MG63 (cell line): ENCODE data around the gene EEF1E1. TPM values are rescaled to one million over a fixed set of nuclear protein-coding genes. Genes with fewer than 3 reads are reported as not detected.
A peak's percentile ranks its signal among the peaks of the same experiment; 100 is the strongest.

ENCODE experiments used
- DNase-seq: peaks from one replicate; pipeline ENCODE4 v3.0.0-alpha.2; 2020
- H3K27me3 ChIP-seq: fragments of 250-450 bp; sonication (Bioruptor Pico); 2 replicates; pipeline ENCODE4 v1.5.1; 2020; ENCODE audit warnings: mild to moderate bottlenecking, moderate library complexity
- H3K36me3 ChIP-seq: fragments of 250-450 bp; sonication (Bioruptor Pico); 2 replicates; pipeline ENCODE4 v1.5.1; 2020; ENCODE audit warnings: mild to moderate bottlenecking, moderate library complexity
- H3K4me3 ChIP-seq: fragments of 250-450 bp; sonication (Bioruptor Pico); 2 replicates; pipeline ENCODE4 v1.5.1; 2020; ENCODE audit warnings: mild to moderate bottlenecking, moderate library complexity
- H3K9me3 ChIP-seq: fragments of 250-450 bp; sonication (Bioruptor Pico); 2 replicates; pipeline ENCODE4 v1.5.1; 2020; ENCODE audit warnings: mild to moderate bottlenecking, moderate library complexity
- total RNA-seq: library from RNA; depleted of rRNA; stranded (reverse); fragments of >200 nt; shearing (Covaris generic); gene quantifications from 2 replicates; pipeline ENCODE4 v1.2.3, GENCODE V29; 2014; ENCODE audit warnings: low replicate concordance; rRNA removed

The EEF1E1 gene
- 142 and 179 TPM in 2 replicates for total RNA-seq

- Histone ChIP-seq H3K36me3 (peaks cover 22% of the 10 kb centered on the region), H3K27me3 (no peaks in the 10 kb centered on the region), H3K4me3 (peak within 1 kb of the TSS; percentile 86), H3K9me3 (peaks cover 3% of the 10 kb centered on the region; the same call in 1 of the 2 replicates)
- DNase-seq, result peak; percentile 93
Observed at GRCh38 chr6:8102122-8102958, at the start of gene EEF1E1. EEF1E1 (minus strand) TSS chr6:8102548; CDS start chr6:8102521, 27 bp downstream.

GRCh38 chr6:8149350-8149749 is 47.0 kb upstream of the EEF1E1 start:
- no peaks in the 10 kb centered on the region for H3K36me3 ChIP-seq
- no peak for DNase-seq
- H3K4me3 ChIP-seq, result no peak overlapping the region
- H3K9me3 ChIP-seq, result no peaks in the 10 kb centered on the region
- no peaks in the 10 kb centered on the region for H3K27me3 ChIP-seq

GRCh38 chr6:8143945-8144344 is 41.6 kb upstream of the EEF1E1 start:
- Histone ChIP-seq H3K36me3 (no peaks in the 10 kb centered on the region), H3K27me3 (no peaks in the 10 kb centered on the region), H3K9me3 (no peaks in the 10 kb centered on the region), H3K4me3 (no peak overlapping the region)
- DNase-seq, result no peak

GRCh38 chr6:8139451-8139850 is 37.1 kb upstream of the EEF1E1 start:
- Histone ChIP-seq H3K27me3 (no peaks in the 10 kb centered on the region), H3K36me3 (no peaks in the 10 kb centered on the region), H3K9me3 (no peaks in the 10 kb centered on the region), H3K4me3 (no peak overlapping the region)
- no peak for DNase-seq

- DNase-seq, result no peak
- no peaks in the 10 kb centered on the region for H3K36me3 ChIP-seq
- H3K9me3 ChIP-seq, result no peaks in the 10 kb centered on the region
- H3K27me3 ChIP-seq, result no peaks in the 10 kb centered on the region
- no peak overlapping the region for H3K4me3 ChIP-seq
Observed at GRCh38 chr6:8137529-8137939, 35.2 kb upstream of the EEF1E1 start.

- DNase-seq, result no peak
- Histone ChIP-seq H3K36me3 (no peaks in the 10 kb centered on the region), H3K9me3 (no peaks in the 10 kb centered on the region), H3K4me3 (no peak overlapping the region), H3K27me3 (no peaks in the 10 kb centered on the region)
Observed at GRCh38 chr6:8135276-8135675, 32.9 kb upstream of the EEF1E1 start.

- Histone ChIP-seq H3K36me3 (no peaks in the 10 kb centered on the region), H3K9me3 (no peaks in the 10 kb centered on the region), H3K4me3 (no peak overlapping the region), H3K27me3 (no peaks in the 10 kb centered on the region)
- DNase-seq, result no peak
Observed at GRCh38 chr6:8132130-8132529, 29.8 kb upstream of the EEF1E1 start.

- Histone ChIP-seq H3K4me3 (no peak overlapping the region), H3K9me3 (no peaks in the 10 kb centered on the region), H3K27me3 (no peaks in the 10 kb centered on the region), H3K36me3 (no peaks in the 10 kb centered on the region)
- DNase-seq, result peak; percentile 39
Observed at GRCh38 chr6:8131265-8131897, 29.0 kb upstream of the EEF1E1 start.

GRCh38 chr6:8130399-8130798 is 28.1 kb upstream of the EEF1E1 start:
- Histone ChIP-seq H3K9me3 (no peaks in the 10 kb centered on the region), H3K27me3 (no peaks in the 10 kb centered on the region), H3K4me3 (no peak overlapping the region), H3K36me3 (no peaks in the 10 kb centered on the region)
- no peak for DNase-seq

GRCh38 chr6:8123236-8123635 is 20.9 kb upstream of the EEF1E1 start:
- no peak overlapping the region for H3K4me3 ChIP-seq
- no peaks in the 10 kb centered on the region for H3K27me3 ChIP-seq
- no peak for DNase-seq
- H3K9me3 ChIP-seq, result no peaks in the 10 kb centered on the region
- H3K36me3 ChIP-seq, result no peaks in the 10 kb centered on the region

- Histone ChIP-seq H3K36me3 (no peaks in the 10 kb centered on the region), H3K27me3 (no peaks in the 10 kb centered on the region), H3K4me3 (no peak overlapping the region), H3K9me3 (0 out of 2 replicates have a peak, but pooled peaks cover 1% of the 10 kb centered on the region)
- no peak for DNase-seq
Observed at GRCh38 chr6:8114956-8115355, 12.6 kb upstream of the EEF1E1 start.

- DNase-seq, result no peak
- no peak overlapping the region for H3K4me3 ChIP-seq
- H3K27me3 ChIP-seq, result no peaks in the 10 kb centered on the region
- H3K9me3 ChIP-seq, result 0 out of 2 replicates have a peak, but pooled peaks cover 1% of the 10 kb centered on the region
- H3K36me3 ChIP-seq, result no peaks in the 10 kb centered on the region
Observed at GRCh38 chr6:8113131-8113654, 10.8 kb upstream of the EEF1E1 start.

GRCh38 chr6:8110725-8111124 is 8.4 kb upstream of the EEF1E1 start:
- Histone ChIP-seq H3K27me3 (no peaks in the 10 kb centered on the region), H3K9me3 (peaks cover 6% of the 10 kb centered on the region; the same call in 1 of the 2 replicates), H3K36me3 (no peaks in the 10 kb centered on the region), H3K4me3 (no peak overlapping the region)
- no peak for DNase-seq

- H3K27me3 ChIP-seq, result no peaks in the 10 kb centered on the region
- peaks cover 4% of the 10 kb centered on the region; the same call in 1 of the 2 replicates for H3K9me3 ChIP-seq
- H3K4me3 ChIP-seq, result no peak overlapping the region
- H3K36me3 ChIP-seq, result no peaks in the 10 kb centered on the region
- no peak for DNase-seq
Observed at GRCh38 chr6:8110117-8110721, 7.9 kb upstream of the EEF1E1 start.

GRCh38 chr6:8108759-8109539 is 6.6 kb upstream of the EEF1E1 start:
- DNase-seq, result no peak
- H3K9me3 ChIP-seq, result peaks cover 4% of the 10 kb centered on the region; the same call in 1 of the 2 replicates
- no peaks in the 10 kb centered on the region for H3K36me3 ChIP-seq
- no peak overlapping the region for H3K4me3 ChIP-seq
- no peaks in the 10 kb centered on the region for H3K27me3 ChIP-seq

GRCh38 chr6:8108031-8108660 is 5.8 kb upstream of the EEF1E1 start:
- Histone ChIP-seq H3K36me3 (no peaks in the 10 kb centered on the region), H3K27me3 (no peaks in the 10 kb centered on the region), H3K9me3 (peaks cover 4% of the 10 kb centered on the region; the same call in 1 of the 2 replicates), H3K4me3 (no peak overlapping the region)
- DNase-seq, result peak; percentile 95
